Stimulated activated CD8-positive, alpha-beta memory T cell treated with anti-CD3 and anti-CD28 coated beads, Interleukin-7, amount 100 ng/mL, for 48 hours (primary cell): Measurements from ENCODE around the gene TCEAL9.
"Not testable (repeated sequence)": the region's sequence is repeated elsewhere in the genome, so short reads cannot be mapped to it uniquely, and the experiment has no call there.

Experiments
- DNase-seq, 2 donors: peaks; one replicate each; pipeline ENCODE4 v3.0.0-alpha.2; 2020; ENCODE audit warnings: low read depth in 1 of 2; ENCODE audit errors: extremely low read depth in 1 of 2

Gene TCEAL9

GRCh38 chrX:103356130-103356798, at the start of gene TCEAL9:
TCEAL9 (plus strand) TSS chrX:103356506; CDS start chrX:103357685, 1,179 bp downstream.
- no peak for DNase-seq

GRCh38 chrX:103309860-103310554, 46.3 kb upstream of the TCEAL9 start:
- DNase-seq: no peak

DNA sequence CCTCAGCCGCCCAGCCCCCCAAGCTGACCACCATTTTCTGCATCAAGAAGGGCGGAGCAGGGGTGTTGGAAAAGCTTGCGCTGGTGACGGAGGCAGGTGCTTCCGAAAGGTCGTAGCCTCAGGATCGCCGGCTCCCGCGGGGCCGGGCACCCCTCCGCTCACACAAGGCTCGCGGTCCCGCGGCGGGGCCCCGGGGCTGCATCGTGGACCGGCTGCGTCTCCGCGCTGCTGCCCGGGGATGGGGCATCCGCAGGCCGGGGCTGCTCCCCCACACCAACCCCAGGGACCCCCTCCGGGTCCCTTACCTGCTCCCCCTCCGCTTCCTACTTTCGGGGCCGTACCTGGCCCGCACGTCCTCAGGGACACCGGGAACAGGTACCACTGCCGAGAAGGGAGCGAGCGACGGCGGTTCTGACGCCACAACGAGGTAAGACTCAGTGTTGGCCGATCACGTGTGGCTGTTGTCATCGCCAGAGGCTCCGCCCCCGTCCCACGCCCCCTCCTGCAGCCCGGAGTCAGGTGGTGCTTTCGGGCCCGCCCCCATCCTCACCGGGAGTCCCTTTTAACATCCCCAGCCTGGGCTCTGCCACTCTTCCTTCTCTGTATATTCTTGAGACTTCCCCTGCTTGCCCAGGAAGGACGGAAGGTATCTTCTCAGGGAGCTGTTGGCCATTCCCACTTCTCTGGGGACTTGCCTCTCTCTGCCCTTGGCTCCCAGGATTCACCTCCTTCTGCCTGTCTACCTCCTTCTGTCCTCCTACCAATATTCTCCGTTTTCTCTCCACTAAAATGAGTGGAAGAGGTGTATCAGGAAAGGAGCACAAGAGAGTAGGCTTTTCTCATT, 45.5 kb upstream of the TCEAL9 start, which contains the start of gene BEX2:
BEX2 (minus strand) TSS at position 436 of the 844 bp plus-strand sequence. CDS start 1,014 bp downstream, outside the sequence.
- peak; percentile 59 to 71 for DNase-seq

- DNase-seq: no peak
These were observed 44.9 kb upstream of the TCEAL9 start for GRCh38 chrX:103311399-103311780.

- no peak for DNase-seq
These were observed 26.3 kb upstream of the TCEAL9 start, which contains the start of gene TCEAL7 for GRCh38 chrX:103329991-103330390. TCEAL7 (plus strand) TSS chrX:103330239; CDS start chrX:103331404, 1,165 bp downstream.

DNA sequence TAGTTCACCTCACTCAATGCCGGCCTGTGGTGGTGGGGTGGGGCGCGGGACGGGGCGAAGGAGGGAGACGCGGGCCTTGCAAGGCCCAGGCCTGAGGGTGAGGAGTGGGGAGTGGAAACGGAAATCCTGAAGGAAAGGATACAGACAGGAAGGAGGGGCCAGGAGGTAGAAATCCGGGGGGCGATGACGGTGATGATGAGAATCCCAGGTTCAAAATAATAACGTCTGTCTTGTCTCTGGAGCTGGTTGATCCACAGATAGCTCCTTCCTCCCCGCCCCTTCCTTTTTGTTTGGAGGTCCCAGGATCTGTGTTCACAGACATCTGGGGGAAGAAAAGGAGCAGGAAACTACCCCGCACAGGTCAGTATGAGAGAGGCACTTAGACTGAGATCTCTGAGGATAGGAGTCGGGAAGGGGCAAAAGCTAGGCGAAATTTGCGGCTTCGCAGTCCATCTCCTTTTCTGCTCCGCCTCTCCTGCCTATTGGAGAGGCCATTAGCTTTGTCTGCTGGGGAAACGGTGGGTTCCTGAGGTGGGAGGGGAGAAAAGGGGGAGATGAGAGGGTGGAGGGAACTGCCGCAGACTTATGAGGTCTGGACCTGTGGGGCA, 25.5 kb upstream of the TCEAL9 start:
- no peak for DNase-seq

DNA sequence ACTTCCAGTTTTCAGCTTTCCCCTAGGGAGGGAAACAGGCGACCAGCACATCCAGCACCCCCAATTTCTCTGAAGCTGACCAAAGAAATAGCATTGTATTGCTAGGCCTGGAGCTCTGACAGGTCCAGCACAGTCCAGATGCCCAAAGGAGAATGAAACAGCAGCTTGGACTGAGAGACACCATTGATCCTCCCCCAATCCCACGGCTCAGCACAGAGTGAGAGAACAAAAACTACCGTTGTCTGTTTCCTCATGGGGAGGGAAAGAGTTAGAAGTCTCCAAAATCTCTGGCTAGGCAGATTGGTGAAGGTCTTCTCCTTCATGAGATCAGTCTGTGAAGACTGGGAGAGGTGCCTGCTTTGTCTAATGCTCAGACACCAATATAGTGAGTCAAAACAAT, 17.6 kb upstream of the TCEAL9 start:
- no peak for DNase-seq

- DNase-seq: no peak
These were observed 13.2 kb upstream of the TCEAL9 start for GRCh38 chrX:103343105-103343504.

GRCh38 chrX:103344606-103345005, 11.7 kb upstream of the TCEAL9 start:
- DNase-seq: no peak

DNA sequence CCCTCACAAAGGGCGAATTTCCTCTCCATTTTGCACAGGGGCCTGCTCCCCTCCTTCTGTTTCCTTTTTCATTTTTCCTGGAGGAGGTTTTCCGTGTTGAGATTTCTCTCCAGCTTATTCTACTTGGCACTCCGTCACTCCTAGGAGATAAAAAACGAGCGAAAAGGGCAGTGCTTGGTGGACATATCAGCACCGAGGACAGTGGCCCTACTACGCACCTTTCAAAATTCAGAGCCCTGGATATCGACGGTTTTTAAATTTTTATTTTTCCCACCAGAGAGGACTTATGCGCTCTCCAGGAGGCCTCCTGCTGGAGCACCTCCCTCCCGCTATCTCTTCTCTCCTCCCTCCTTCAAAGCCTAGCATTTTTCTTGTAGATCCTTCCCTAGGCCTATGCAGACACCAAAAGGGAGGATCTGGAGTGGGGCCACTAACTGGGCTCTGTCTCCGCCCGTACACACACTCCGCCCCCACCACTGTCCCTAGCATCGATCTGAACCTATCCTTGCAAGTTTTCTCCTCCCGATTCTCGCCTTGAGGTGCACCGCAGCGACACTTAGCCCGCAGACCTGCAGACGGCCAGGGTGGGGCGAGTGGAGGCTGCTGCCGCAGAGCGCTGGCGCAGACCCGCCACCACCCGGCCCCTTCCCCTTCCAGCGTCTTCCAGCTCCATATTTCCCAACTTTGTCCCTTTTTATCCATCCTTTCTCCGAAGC, 8.5 kb upstream of the TCEAL9 start:
- DNase-seq: no peak

DNA sequence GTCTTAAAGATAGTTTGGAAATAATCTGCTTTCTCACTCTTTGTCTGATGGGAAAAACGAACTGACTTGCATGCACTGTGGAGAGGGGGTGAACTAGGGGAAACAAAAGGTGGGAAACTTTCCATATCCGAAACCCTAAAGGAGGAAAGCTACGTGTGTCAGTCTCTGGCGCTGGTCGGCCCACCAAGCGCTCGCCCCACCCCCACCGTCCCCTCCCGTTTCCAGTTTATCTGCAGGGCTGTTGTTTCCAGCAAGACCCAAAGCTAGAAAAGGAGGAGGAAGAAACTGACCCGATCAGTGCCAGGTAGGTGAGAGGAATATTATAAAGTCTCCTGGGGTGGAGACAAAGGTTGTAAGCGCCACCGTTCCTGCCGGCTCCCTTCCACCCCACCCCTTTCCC, 552 bp downstream of the TCEAL9 start:
- no peak for DNase-seq

GRCh38 chrX:103357871-103358270, 1.6 kb downstream of the TCEAL9 start:
- DNase-seq: no peak

DNA sequence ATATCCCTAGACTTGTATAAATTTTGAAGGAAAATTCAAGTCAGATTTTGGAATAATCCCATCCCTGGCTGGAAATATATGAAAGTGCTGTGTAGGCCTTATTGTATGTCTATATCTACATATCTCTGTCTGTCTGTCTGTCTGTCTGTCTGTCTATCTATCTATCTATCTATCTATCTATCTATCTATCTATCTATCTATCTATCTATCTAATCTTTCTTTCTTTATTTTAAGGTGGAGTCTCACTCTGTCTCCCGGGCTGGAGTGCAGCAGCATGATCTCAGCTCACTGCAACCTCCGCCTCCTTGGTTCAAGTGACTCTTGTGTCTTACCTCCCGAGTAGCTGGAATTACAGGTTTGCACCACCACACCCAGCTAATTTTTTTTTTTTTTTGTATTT, 3.3 kb downstream of the TCEAL9 start:
- DNase-seq: not testable (repeated sequence)

DNA sequence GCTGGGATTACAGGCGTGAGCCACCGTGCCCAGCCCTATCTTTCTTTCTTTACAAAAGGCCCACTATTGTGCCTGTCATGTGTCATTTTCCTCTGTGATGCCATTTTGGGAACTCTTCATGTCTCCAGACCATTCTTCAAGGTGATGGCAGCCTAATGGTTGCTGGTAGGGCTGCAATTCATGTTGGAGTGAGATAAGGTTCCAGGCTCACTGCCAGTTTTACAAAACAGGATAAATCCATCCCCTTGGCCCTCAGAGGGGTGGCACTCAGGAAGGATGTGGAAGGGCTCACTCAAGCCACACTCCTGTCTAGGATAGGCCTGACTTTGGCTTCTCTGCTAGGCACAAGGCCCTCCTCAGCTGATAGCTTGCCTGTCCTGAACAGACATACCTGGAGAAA, 3.8 kb downstream of the TCEAL9 start:
- no peak for DNase-seq

DNA sequence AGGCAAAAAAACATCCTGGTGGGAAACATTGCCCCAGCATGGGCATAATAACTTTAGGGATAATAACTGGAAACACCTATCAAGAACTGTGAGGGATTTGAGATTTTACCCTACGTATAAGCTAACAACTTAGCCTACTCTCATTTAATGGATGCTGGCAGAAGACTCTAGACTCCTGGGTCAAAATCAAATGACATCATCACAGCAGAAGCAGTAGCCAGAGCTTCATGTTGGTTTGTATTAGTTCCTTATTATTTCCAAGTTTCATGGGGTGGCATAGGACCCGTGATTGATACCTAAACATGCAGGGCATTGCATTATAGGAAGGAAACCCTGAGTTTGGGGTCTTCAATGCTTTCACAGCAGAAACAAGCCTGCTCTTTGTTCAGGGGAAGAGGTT, 4.6 kb downstream of the TCEAL9 start:
- DNase-seq: no peak

DNA sequence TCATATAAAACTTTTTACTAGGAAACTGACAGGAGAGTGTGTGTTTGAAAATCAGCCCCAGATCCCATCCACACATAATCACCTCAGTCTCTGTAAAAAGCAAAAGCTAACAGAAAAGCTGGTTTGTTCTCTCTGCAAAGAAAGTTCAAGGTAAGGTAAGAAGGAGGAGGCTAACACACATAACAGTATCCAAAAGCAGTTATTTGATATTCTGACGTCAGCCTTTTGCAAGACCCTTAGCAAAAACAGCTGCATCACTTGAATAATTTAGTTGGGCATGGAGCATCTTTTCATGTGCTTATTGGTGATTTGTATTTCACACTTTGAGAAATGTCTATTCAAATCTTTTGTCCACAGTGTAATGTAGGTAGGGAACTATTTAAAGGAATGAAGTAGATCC, 5.5 kb downstream of the TCEAL9 start:
- DNase-seq: no peak

DNA sequence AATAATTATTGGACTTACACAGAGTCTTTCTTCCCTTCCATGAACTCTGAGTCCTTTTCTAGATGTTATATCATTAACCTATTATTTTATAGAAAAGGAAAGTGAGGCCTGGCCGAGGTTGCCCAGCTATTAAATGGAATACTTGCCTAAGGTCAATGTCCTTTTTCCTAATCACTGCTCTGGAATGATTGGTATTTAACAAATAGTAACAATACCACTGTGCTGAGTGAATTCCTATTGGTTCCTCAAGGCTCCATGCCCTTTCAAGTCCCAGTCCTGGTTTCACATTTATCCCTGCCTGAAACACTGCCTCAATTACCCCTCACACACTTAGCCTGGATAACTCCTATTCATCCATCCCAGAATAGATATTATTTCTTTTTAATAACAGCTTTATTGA, 6.2 kb downstream of the TCEAL9 start:
- DNase-seq: no peak

DNA sequence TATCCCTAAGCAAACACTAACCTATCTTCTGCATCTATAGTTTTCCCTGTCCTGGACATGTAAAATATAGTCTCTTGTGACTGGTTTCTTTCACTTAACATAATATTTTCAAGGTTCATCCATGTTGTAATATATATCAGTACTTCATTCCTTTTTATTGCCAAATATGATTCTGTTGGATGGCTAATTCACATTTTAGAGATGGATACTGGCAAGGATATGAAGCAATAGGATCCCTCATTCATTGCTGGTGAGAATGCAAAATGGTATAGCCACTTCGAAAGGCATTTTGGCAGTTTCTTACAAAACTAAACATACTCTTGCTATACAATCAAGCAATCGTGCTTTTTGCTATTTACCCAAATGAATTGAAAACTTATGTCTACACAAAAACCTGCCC, 6.7 kb downstream of the TCEAL9 start:
- no peak for DNase-seq

DNA sequence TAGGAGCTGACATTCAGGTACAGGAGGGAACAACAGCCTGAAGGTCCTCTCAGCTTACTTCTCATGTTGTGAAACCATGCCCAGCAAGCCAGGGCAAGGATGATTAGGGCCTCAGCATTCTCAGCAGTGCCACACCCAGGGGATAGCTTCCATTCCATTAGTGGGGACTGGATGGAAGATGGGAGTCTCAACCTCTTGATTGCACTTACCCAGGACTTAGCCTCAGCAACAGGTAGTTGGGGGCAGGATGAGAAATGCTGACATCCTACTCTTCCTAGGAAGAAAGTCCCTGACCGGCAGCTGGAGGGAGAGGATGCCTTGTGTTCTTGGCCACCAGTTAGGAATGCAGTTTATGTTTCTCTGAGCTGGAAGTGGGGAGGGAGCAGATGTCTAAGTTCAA, 11.2 kb downstream of the TCEAL9 start:
- no peak for DNase-seq

GRCh38 chrX:103369479-103369878, 13.2 kb downstream of the TCEAL9 start:
- no peak for DNase-seq
